AG04449 (cell line): ENCODE results near the gene ZNF202.

ENCODE experiments used
- CTCF ChIA-PET: fragments of 350-600 bp; formaldehyde crosslinking; extraction: SDS; loops from one replicate; lab custom pipeline; 2021; ENCODE audit warnings: antibody characterized with exemption; lab: Yijun Ruan, JAX
- POLR2A ChIA-PET: fragments of 400-600, 350-600 bp; formaldehyde crosslinking; extraction: SDS; loops from one replicate; lab custom pipeline; 2020; ENCODE audit warnings: antibody characterized with exemption, inconsistent platforms; lab: Yijun Ruan, JAX
- DNase-seq: peaks from one replicate; pipeline ENCODE4 v3.0.0-alpha.2; 2010; ENCODE audit warnings: low read depth, low spot score
- H3K4me3 ChIP-seq: 2 replicates; pipeline ENCODE4 v1.5.1; 2011; ENCODE audit warnings: low read depth, mild to moderate bottlenecking, control low read depth, low read length
- CTCF ChIP-seq: IDR thresholded peaks from one replicate; pipeline ENCODE4 v1.5.1; 2011; ENCODE audit warnings: mild to moderate bottlenecking, moderate library complexity, low read length, control low read depth, inconsistent platforms; ENCODE audit not compliant: insufficient read depth; ENCODE audit errors: missing control alignments

Gene ZNF202

GRCh38 chr11:123684601-123685000, 56.9 kb downstream of the ZNF202 start:
- no peak for DNase-seq
- ChIA-PET CTCF (interaction anchor here (1.2 to 3.5 kb wide), 2 partner anchors 23 to 26 kb away, joined by 3 to 13 read pairs; no protein-coding TSS in a partner anchor), POLR2A (no interaction called here)
- no peak overlapping the region for H3K4me3 ChIP-seq
- TF ChIP-seq CTCF, result no peak

- H3K4me3 ChIP-seq, result no peak overlapping the region
- DNase-seq, result no peak
- CTCF ChIA-PET, result interaction anchor here (3.5 kb wide), 1 partner anchor 24 kb away, joined by 13 read pairs; no protein-coding TSS in a partner anchor
- POLR2A ChIA-PET, result no interaction called here
- no peak for TF ChIP-seq CTCF
Measured at GRCh38 chr11:123683428-123684170, 57.9 kb downstream of the ZNF202 start.

GRCh38 chr11:123682696-123683410, 58.6 kb downstream of the ZNF202 start:
- DNase-seq, result no peak
- no peak for TF ChIP-seq CTCF
- no peak overlapping the region for H3K4me3 ChIP-seq
- ChIA-PET CTCF (interaction anchor here (3.5 kb wide), 1 partner anchor 25 kb away, joined by 13 read pairs; no protein-coding TSS in a partner anchor), POLR2A (no interaction called here)

- no peak overlapping the region for H3K4me3 ChIP-seq
- POLR2A ChIA-PET, result no interaction called here
- CTCF ChIA-PET, result interaction anchor here (0.9 kb wide), 2 partner anchors 22 to 25 kb away, joined by 3 read pairs; no protein-coding TSS in a partner anchor
- no peak for TF ChIP-seq CTCF
- DNase-seq, result no peak
Measured at GRCh38 chr11:123681030-123681429, 60.4 kb downstream of the ZNF202 start.

GRCh38 chr11:123678246-123678645, 63.2 kb downstream of the ZNF202 start:
- ChIA-PET POLR2A (no interaction called here), CTCF (interaction anchor here (1.7 kb wide), 1 partner anchor 30 kb away, joined by 6 read pairs; no protein-coding TSS in a partner anchor)
- no peak for DNase-seq
- no peak for TF ChIP-seq CTCF
- H3K4me3 ChIP-seq, result no peak overlapping the region

GRCh38 chr11:123677510-123677909, 64.0 kb downstream of the ZNF202 start:
- POLR2A ChIA-PET, result no interaction called here
- TF ChIP-seq CTCF, result no peak
- H3K4me3 ChIP-seq, result no peak overlapping the region
- DNase-seq, result no peak
- CTCF ChIA-PET, result interaction anchor here (1.3 to 1.7 kb wide), 3 partner anchors 30 to 37 kb away, joined by 4 to 6 read pairs (median 4); no protein-coding TSS in a partner anchor
